GM21619 (cell line): Measurements from ENCODE around the gene RELN.

Experiments used
- ATAC-seq: cut with Tn5 transposase; IDR thresholded peaks from one replicate; pipeline ENCODE4 v1.9.1; 2021; ENCODE audit not compliant: unreplicated experiment

RELN gene

DNA sequence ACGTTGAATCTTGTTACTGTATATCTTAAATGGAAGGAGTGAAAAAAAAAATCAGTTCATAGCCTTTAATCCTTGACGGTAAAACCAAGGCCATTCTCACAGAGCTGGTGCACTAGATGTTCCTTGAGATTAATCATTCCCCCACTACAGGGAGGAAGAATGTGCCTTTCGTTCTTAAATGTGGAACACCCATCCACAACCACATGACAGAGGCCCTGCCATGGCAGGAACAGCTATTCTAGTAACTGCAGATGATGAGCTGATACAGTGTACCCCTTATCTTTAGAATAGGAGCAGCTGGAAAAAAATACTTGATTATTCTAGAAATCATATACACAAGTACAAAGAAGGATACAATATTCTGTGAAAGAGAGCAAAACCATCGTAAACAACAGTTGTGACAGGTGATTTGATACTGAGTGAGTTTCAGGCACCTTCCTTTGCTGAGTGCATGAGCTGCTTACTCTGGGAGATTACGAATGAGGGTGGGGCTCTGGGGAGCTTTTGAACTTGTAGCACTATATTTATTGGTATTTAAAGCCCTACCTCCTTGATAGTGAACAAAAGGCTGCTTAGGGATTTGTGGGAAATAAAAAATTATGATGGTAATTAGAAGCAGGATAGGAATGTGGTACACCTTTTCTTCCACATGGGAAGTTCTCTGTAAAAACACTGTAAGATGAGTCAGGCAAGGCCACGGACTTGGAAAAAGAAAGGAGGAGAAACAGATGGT, 299.1 kb downstream of the RELN start:
- no peak for ATAC-seq

DNA sequence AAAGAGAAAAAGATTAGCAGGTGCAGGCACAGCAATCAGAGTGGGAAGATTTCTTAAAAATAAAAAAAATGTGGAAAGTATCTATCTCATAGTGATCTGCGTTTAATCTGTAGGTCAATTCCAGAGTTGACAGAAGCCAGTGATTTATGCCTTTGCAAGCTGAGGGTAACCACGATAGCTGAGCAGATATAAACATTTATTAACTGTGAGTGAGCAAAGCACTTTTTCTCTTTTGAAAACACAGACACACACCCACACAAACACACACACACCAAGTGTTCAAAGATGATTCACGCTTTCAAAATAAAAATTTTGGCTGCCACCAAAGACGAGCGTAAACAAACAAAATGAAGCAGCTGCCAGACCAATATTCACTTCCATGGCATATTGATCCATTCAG, 300.2 kb downstream of the RELN start:
- no peak for ATAC-seq

DNA sequence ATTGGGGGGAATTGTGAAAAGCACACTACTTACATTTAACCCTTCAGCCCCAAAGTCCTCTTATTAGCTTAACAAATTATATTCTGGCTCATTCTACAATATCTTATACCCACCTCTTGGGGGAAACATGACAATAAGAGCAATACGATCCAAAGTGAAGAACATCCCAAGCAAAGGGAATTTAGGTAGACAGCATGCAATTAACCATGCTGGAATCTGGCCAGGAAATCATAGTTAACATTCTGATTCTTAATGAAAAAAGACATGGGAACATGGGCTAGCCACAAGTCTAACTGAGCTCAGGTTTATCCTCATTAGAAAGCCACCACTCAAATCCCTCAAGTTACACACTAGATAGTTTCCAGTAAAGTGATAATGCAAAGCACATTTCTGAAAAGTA, 301.5 kb downstream of the RELN start:
- ATAC-seq, result no peak

- ATAC-seq, result no peak
Measured at GRCh38 chr7:103687272-103687671, 302.2 kb downstream of the RELN start.

DNA sequence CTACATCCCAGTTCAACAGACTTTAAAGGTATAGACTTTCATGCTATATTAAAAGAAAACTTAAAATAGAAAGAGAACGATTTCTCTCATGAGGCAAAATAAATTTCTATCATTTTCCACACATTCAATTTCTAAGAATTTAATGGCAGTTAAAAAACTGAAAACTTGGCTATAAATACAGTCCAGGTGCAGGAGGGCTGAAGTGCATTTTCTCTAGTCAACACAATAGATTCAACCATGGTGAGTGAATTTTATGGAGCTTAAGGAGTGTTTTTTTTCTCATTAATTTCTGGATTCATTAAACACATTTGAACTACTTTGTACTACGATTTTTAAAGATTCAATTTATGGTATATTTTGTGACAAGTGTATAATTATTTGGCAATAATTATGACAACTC, 302.7 kb downstream of the RELN start:
- ATAC-seq, result no peak

DNA sequence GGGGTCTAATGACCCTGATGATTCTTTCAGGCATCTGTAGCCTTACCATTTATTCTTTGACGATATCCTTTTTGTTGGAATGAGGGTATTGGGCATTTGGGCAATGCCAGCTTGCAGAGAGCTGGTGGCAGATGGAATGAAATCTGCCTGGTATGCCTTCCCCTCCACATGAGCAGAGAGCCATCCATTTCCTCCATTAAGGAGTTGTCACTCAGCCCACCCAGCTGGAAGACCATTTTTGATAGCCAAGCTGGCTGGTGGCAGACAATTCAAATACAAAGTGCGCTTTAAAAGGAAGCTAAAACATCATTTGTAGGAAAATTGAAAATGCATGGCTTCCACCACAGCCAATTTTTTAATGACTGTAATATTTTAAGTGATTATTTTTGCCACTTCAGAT, 303.4 kb downstream of the RELN start:
- no peak for ATAC-seq

GRCh38 chr7:103685646-103686045, 303.8 kb downstream of the RELN start:
- ATAC-seq, result no peak

- no peak for ATAC-seq
Measured at GRCh38 chr7:103683348-103683747, 306.1 kb downstream of the RELN start.

GRCh38 chr7:103680161-103681144, 309.0 kb downstream of the RELN start:
- no peak for ATAC-seq

GRCh38 chr7:103679151-103680132, 310.0 kb downstream of the RELN start:
- ATAC-seq, result no peak

DNA sequence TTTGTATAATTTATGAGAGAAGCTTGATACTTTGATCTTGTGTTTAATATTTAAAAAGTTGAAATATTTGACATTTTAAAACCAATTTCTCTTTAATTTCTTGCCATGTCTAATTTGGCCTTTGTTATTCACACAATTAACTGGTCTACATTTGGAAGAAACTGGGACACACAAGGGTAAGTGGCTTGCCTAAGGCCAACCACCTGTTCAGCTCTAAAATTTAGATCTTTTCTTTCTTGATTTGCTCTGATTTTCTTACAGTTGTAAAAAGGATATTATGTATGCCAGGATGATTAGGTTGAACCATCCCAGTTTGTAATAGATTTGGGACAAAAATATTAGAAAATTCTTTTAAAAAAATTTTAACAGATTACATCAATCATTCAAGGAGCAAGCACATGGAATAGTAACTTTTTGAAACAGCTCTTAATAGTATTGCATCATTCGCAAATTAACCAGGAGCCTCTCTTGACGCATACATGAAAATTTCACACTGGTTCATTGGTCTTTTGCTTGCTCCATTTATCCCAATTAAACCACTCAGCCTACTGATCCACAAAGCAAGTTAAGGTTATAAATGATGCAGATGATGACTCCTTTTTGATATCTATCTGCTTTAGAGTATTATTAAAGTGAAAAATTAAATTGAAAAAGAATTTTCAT, 321.0 kb downstream of the RELN start:
- no peak for ATAC-seq

DNA sequence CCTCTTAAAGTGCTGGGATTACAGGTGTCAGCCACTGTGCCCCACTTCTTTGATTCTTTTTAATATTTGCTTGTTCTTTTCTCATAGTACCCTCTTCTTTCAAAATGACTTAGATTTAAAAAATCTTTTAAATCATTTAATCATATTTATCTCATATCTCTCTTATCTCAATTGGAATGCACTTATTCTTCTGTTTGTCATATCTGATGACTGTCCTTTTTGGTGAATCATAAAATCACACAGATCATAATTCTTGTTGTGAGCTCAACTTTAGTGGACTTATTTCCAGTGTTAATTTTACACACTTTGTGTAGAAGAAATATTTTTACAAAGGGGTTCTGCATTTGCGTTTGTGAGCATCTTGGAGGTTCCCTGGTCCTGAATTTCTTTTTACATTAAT, 323.1 kb downstream of the RELN start:
- ATAC-seq, result no peak

DNA sequence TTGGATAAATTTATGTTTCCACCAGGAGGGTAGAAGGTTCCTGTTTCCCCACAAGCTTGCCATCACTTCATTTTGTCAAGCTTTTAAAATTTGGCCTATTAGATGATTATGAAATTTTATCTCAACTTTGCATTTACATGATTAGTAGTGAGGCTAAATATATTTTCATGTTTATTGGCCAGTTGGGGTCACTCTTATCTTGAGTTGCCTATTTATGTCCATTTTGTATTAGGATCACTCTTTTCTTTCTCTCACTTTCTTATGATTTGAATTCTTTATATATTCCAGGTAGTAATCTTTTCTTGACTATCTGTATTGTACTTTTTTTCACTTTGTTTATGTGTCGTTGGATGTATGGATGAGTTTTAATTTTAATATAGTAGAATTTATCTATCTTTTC, 324.9 kb downstream of the RELN start:
- no peak for ATAC-seq

- ATAC-seq, result no peak
Measured at GRCh38 chr7:103660455-103661371, 328.7 kb downstream of the RELN start.

DNA sequence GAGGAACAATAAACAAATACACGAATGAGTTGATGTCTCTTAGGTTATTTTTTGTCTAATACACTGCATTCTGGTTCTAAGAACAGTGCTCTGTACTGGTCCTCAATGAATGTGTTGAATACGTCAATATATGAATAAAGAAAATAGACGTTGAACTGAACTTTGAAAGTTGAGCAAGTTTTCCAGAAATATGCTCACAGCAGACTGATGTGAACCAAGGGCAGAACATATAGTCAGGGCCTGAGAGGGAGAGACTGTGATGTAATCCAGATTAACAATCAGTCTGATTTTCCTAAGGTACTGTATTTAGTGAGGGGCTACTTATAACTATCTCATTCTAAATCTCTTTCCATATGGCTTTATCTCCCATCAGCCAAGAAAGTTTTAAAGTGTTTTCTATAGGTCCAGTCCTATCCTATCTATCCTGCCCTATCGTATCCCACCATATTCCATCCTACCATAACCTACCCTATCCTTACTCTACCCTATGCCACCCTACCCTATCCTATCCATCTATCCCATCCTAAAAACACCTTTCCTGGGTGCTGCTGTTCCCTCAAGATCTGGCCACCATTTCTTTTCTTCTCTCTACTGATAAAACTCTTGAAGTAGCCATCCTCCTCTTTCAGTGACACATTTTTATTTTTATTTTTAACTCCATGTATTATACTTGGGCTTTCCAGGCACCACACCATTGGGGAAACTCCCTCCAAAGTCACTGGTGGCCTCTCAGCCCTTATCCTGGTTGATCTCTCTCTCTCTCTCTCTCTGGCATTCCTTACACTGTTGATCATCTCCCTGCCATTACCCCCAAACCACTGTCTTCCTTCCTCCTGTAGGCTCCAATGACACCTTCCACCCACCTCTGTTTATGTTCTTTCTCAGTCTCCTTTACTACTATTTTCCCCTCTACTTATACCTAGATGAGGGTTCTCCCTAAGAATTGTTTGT, 331.1 kb downstream of the RELN start:
- no peak for ATAC-seq

GRCh38 chr7:103657474-103657894, 332.0 kb downstream of the RELN start:
- no peak for ATAC-seq

GRCh38 chr7:103656221-103656620, 333.2 kb downstream of the RELN start:
- ATAC-seq, result no peak
